Measurements from ENCODE around the gene FAM20C. TPM values are rescaled to one million over a fixed set of nuclear protein-coding genes. Genes with fewer than 3 reads are reported as not detected.

Gene FAM20C
- total and polyA plus RNA-seq, 10 of the 15 experiments (the other 5 are each of a cell fraction or from before 2014, with no cell fraction given): 0.44 TPM; not detected in 9

DNA sequence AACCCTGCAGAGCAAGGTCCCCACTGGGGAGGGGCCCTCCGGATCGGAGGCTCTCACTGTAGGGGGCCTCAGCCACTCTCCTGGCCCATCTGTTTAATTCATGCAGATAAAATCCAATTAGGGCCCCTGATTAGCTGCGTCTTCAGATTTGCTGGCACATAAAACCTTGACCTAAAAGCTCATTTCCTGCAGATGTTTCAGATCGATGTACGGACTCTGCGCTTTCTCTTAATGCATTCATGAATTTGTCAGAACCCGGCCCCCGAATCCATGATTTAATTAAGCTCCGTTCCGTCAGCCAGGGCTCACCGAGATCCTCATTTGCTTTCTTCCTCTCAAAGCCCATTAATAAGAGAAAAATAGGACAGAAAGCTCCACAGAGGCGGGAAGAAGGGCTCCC lies 57.6 kb downstream of the FAM20C start:
- in situ Hi-C loops (cut with MboI) (no loop called here), intact Hi-C loops (cut with micrococcal nuclease; ENCODE audit: unreplicated experiment) (no loop called here)
- CTCF ChIA-PET: no interaction called here
- FAIRE-seq (no peak), DNase-seq (ENCODE audit: low read depth, low spot score) (no peak), ATAC-seq (no peak)
- H4K20me1 ChIP-seq (ENCODE audit: control insufficient read depth, insufficient read depth): no peaks in the 10 kb centered on the region
- no peaks in the 10 kb centered on the region for H3K79me2 ChIP-seq (ENCODE audit: control insufficient read depth, insufficient read depth, low read length)
- no peaks in the 10 kb centered on the region for H3K4me1 ChIP-seq (ENCODE audit: control insufficient read depth, insufficient read depth, low read length)
- no peak for TF ChIP-seq ESRRA (IDR thresholded peaks at IDR 0.05; ENCODE audit: low read length)
- no peak for TF ChIP-seq NR2C1 (IDR thresholded peaks at IDR 0.05)
- TF ChIP-seq ZSCAN29 (IDR thresholded peaks at IDR 0.05): no peak
- TF ChIP-seq ATF7 (IDR thresholded peaks at IDR 0.05; ENCODE audit: low read depth): no peak
- TF ChIP-seq, protein P1, sequence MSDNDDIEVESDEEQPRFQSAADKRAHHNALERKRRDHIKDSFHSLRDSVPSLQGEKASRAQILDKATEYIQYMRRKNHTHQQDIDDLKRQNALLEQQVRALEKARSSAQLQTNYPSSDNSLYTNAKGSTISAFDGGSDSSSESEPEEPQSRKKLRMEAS (IDR thresholded peaks at IDR 0.05; ENCODE audit: low read depth, low read length): no peak
- no peak for TF ChIP-seq MYC (IDR thresholded peaks at IDR 0.05; ENCODE audit: insufficient read depth, insufficient read length, insufficient replicate concordance, low read length, severe bottlenecking)
- TF ChIP-seq RUNX3 (IDR thresholded peaks at IDR 0.05; ENCODE audit: low read length): no peak
- TF ChIP-seq PAX8 (IDR thresholded peaks at IDR 0.05): no peak
- TF ChIP-seq FOS (IDR thresholded peaks at IDR 0.05; ENCODE audit: borderline replicate concordance, extremely low read depth, insufficient read length): no peak
- no peak for TF ChIP-seq EP300 (IDR thresholded peaks at IDR 0.05; ENCODE audit: borderline replicate concordance in 1 of 2, control insufficient read depth in 1 of 2, low read depth in 2 of 2, low read length in 2 of 2)
- TF ChIP-seq, protein P2, sequence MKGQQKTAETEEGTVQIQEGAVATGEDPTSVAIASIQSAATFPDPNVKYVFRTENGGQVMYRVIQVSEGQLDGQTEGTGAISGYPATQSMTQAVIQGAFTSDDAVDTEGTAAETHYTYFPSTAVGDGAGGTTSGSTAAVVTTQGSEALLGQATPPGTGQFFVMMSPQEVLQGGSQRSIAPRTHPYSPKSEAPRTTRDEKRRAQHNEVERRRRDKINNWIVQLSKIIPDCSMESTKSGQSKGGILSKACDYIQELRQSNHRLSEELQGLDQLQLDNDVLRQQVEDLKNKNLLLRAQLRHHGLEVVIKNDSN (IDR thresholded peaks at IDR 0.05; ENCODE audit: borderline replicate concordance, extremely low read length, insufficient read depth, low read depth, low read length): no peak
- TF ChIP-seq, protein P3, sequence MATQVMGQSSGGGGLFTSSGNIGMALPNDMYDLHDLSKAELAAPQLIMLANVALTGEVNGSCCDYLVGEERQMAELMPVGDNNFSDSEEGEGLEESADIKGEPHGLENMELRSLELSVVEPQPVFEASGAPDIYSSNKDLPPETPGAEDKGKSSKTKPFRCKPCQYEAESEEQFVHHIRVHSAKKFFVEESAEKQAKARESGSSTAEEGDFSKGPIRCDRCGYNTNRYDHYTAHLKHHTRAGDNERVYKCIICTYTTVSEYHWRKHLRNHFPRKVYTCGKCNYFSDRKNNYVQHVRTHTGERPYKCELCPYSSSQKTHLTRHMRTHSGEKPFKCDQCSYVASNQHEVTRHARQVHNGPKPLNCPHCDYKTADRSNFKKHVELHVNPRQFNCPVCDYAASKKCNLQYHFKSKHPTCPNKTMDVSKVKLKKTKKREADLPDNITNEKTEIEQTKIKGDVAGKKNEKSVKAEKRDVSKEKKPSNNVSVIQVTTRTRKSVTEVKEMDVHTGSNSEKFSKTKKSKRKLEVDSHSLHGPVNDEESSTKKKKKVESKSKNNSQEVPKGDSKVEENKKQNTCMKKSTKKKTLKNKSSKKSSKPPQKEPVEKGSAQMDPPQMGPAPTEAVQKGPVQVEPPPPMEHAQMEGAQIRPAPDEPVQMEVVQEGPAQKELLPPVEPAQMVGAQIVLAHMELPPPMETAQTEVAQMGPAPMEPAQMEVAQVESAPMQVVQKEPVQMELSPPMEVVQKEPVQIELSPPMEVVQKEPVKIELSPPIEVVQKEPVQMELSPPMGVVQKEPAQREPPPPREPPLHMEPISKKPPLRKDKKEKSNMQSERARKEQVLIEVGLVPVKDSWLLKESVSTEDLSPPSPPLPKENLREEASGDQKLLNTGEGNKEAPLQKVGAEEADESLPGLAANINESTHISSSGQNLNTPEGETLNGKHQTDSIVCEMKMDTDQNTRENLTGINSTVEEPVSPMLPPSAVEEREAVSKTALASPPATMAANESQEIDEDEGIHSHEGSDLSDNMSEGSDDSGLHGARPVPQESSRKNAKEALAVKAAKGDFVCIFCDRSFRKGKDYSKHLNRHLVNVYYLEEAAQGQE (IDR thresholded peaks at IDR 0.05; ENCODE audit: low read depth, low read length): no peak
- TF ChIP-seq STAT3 (IDR thresholded peaks at IDR 0.05; ENCODE audit: low read depth, low read length): no peak
- no peak overlapping the region for H3K4me3 ChIP-seq
- POLR2A ChIA-PET: no interaction called here
- no peak overlapping the region for H2AFZ ChIP-seq (ENCODE audit: control insufficient read depth, low read depth, low read length)
- H3K36me3 ChIP-seq (ENCODE audit: control insufficient read depth in 2 of 2, insufficient read depth in 2 of 2, low read length in 1 of 2): no peaks in the 10 kb centered on the region
- SMC1A ChIA-PET (ENCODE audit: uncharacterized antibody, unreplicated experiment): no interaction called here
- no peak overlapping the region for H3K27ac ChIP-seq (ENCODE audit: control insufficient read depth, insufficient read depth)
- WGBS (ENCODE audit: insufficient coverage, insufficient replicate concordance, low lambda C conversion rate, missing lambda C conversion rate): 65% methylated on average over 12 of the region's 12 CpGs
- RAD21 ChIA-PET (ENCODE audit: unreplicated experiment): no interaction called here
- BruUV-seq (replicated peaks): no TSS peak
- no peak overlapping the region for H3K4me2 ChIP-seq (ENCODE audit: control insufficient read depth, insufficient read depth)
- H3K27me3 ChIP-seq (replicated peaks in 1 of 2; ENCODE audit: control insufficient read depth in 2 of 2, insufficient read depth in 2 of 2, low read length in 1 of 2): no peaks in the 10 kb centered on the region
- H3K9ac ChIP-seq (ENCODE audit: control insufficient read depth, insufficient read depth, low read length): no peak overlapping the region
- H3K9me3 ChIP-seq (replicated peaks; ENCODE audit: control insufficient read depth, insufficient read depth, low read length): no peaks in the 10 kb centered on the region; the same call in 2 of the 3 replicates
